ENCODE data around the gene PSMF1. TPM values are rescaled to one million over a fixed set of nuclear protein-coding genes. Genes with fewer than 3 reads are reported as not detected.

The PSMF1 gene
- total RNA-seq, 1 experiment from 2014 or later = 26.3 TPM

DNA sequence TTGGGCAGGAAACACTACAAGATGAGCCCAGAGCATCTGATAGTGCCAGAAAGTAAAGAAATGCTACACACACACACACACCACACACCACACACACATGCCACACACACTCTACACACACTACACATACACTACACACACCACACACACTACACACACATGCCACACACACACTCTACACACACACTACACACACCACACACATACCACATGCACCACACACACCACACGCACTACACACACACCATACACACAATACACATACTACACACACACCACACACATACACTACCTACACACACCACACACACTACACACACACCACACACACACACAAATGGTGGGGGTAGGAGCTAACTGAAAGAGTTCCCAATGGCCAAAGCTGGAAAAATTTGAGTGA, 69.9 kb downstream of the PSMF1 start:
- Histone ChIP-seq H3K4me3 (ENCODE audit: low read length) (no peak overlapping the region), H3K4me1 (ENCODE audit: low read length) (no peaks in the 10 kb centered on the region), H3K4me2 (ENCODE audit: low read depth, low read length, poor library complexity, severe bottlenecking) (no peak overlapping the region), H4K20me1 (ENCODE audit: insufficient read depth, low read depth, low read length) (no peaks in the 10 kb centered on the region), H3K9me3 (ENCODE audit: low read length) (no peaks in the 10 kb centered on the region), H3K9me2 (replicated peaks; ENCODE audit: insufficient read depth, low read length) (no peaks in the 10 kb centered on the region), H3K27ac (ENCODE audit: low read length) (no peak overlapping the region), H3K79me2 (ENCODE audit: low read length) (no peaks in the 10 kb centered on the region), H3K27me3 (ENCODE audit: low read length) (no peaks in the 10 kb centered on the region), H3K36me3 (ENCODE audit: insufficient read depth, low read length) (no peaks in the 10 kb centered on the region), H3K9ac (ENCODE audit: low read length) (no peak overlapping the region), H2AFZ (ENCODE audit: low read length) (no peak overlapping the region)
- DNase-seq = no peak

DNA sequence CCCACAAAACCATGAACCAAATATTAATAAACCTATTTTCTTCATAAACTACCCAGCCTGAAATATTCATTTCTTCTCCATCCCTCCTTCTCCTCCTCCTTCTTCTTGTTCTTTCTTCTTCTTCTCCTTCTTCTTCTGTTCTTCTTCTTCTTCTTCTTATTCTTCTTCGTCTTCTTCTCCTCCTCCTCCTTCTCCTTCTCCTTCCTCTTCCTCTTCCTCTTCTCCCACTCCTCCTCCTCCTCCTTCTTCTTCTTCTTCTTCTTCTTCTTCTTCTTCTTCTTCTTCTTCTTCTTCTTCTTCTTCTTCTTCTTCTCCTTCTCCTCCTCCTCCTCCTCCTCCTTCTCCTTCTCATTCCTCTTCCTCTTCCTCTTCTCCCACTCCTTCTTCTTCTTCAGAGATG, 71.4 kb downstream of the PSMF1 start:
- no peaks in the 10 kb centered on the region for H3K79me2 ChIP-seq (ENCODE audit: low read length)
- H3K9me3 ChIP-seq (ENCODE audit: low read length) = no peaks in the 10 kb centered on the region
- no peak overlapping the region for H3K4me2 ChIP-seq (ENCODE audit: low read depth, low read length, poor library complexity, severe bottlenecking)
- H3K27me3 ChIP-seq (ENCODE audit: low read length) = no peaks in the 10 kb centered on the region
- H3K4me1 ChIP-seq (ENCODE audit: low read length) = no peaks in the 10 kb centered on the region
- no peaks in the 10 kb centered on the region for H4K20me1 ChIP-seq (ENCODE audit: insufficient read depth, low read depth, low read length)
- H3K9ac ChIP-seq (ENCODE audit: low read length) = no peak overlapping the region
- H2AFZ ChIP-seq (ENCODE audit: low read length) = no peak overlapping the region
- H3K36me3 ChIP-seq (ENCODE audit: insufficient read depth, low read length) = no peaks in the 10 kb centered on the region
- no peak overlapping the region for H3K27ac ChIP-seq (ENCODE audit: low read length)
- no peak for DNase-seq
- no peak overlapping the region for H3K4me3 ChIP-seq (ENCODE audit: low read length)
- no peaks in the 10 kb centered on the region for H3K9me2 ChIP-seq (replicated peaks; ENCODE audit: insufficient read depth, low read length)

DNA sequence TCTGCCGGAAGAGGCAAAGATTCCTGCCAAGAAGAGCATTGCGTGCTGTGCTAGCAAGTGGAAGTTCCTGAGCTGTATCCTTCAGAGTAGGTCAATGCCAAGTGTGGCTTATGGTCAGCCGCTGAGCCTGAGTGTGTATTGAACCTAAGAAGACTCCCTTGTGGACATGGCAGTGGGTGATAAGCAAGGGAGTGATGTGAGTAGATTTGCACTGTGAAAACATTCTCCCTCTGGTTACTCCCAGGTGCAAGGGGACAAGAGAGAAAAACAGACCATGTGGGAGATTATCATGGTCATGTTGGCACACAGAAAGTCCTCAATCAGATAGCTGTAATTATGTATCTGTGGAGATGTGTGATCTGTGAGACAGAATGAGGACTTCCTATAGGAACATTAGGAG, 72.4 kb downstream of the PSMF1 start:
- Histone ChIP-seq H3K27ac (ENCODE audit: low read length) (no peak overlapping the region), H3K4me2 (ENCODE audit: low read depth, low read length, poor library complexity, severe bottlenecking) (no peak overlapping the region), H3K9me2 (replicated peaks; ENCODE audit: insufficient read depth, low read length) (no peaks in the 10 kb centered on the region), H3K9me3 (ENCODE audit: low read length) (no peaks in the 10 kb centered on the region), H3K27me3 (ENCODE audit: low read length) (no peaks in the 10 kb centered on the region), H3K4me1 (ENCODE audit: low read length) (no peaks in the 10 kb centered on the region), H3K36me3 (ENCODE audit: insufficient read depth, low read length) (no peaks in the 10 kb centered on the region), H3K4me3 (ENCODE audit: low read length) (no peak overlapping the region), H3K9ac (ENCODE audit: low read length) (no peak overlapping the region), H4K20me1 (ENCODE audit: insufficient read depth, low read depth, low read length) (no peaks in the 10 kb centered on the region), H3K79me2 (ENCODE audit: low read length) (no peaks in the 10 kb centered on the region), H2AFZ (ENCODE audit: low read length) (no peak overlapping the region)
- DNase-seq = no peak

GRCh38 chr20:1191299-1191698, 72.9 kb downstream of the PSMF1 start:
- Histone ChIP-seq H3K27me3 (ENCODE audit: low read length) (no peaks in the 10 kb centered on the region), H3K9me2 (replicated peaks; ENCODE audit: insufficient read depth, low read length) (no peaks in the 10 kb centered on the region), H3K79me2 (ENCODE audit: low read length) (no peaks in the 10 kb centered on the region), H3K27ac (ENCODE audit: low read length) (no peak overlapping the region), H3K4me2 (ENCODE audit: low read depth, low read length, poor library complexity, severe bottlenecking) (no peak overlapping the region), H3K4me1 (ENCODE audit: low read length) (no peaks in the 10 kb centered on the region), H2AFZ (ENCODE audit: low read length) (no peak overlapping the region), H3K9me3 (ENCODE audit: low read length) (no peaks in the 10 kb centered on the region), H3K4me3 (ENCODE audit: low read length) (no peak overlapping the region), H4K20me1 (ENCODE audit: insufficient read depth, low read depth, low read length) (no peaks in the 10 kb centered on the region), H3K36me3 (ENCODE audit: insufficient read depth, low read length) (no peaks in the 10 kb centered on the region), H3K9ac (ENCODE audit: low read length) (no peak overlapping the region)
- DNase-seq = no peak

DNA sequence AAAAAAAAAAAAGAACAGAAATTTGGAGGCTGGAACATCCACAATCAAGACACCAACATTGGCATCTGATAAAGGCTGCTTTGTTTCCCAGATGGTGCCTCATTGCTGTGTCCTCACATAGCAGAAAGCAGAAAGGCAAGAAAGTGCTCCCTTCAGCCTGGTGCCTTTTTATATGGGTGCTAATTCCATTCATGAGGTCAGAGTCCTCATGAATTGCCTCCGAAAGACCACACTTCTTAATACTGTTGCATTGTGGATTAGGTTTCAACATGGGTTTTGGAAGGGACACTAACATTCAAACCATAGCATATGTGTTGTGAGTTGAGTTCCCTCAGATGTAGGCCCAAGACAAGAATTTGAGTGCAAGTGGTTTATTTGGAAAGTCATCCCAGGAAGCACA, 76.8 kb downstream of the PSMF1 start:
- Histone ChIP-seq H4K20me1 (ENCODE audit: insufficient read depth, low read depth, low read length) (no peaks in the 10 kb centered on the region), H3K4me3 (ENCODE audit: low read length) (no peak overlapping the region), H3K9ac (ENCODE audit: low read length) (no peak overlapping the region), H3K27me3 (ENCODE audit: low read length) (no peaks in the 10 kb centered on the region), H3K36me3 (ENCODE audit: insufficient read depth, low read length) (no peaks in the 10 kb centered on the region), H2AFZ (ENCODE audit: low read length) (no peak overlapping the region), H3K4me2 (ENCODE audit: low read depth, low read length, poor library complexity, severe bottlenecking) (no peak overlapping the region), H3K9me3 (ENCODE audit: low read length) (no peaks in the 10 kb centered on the region), H3K27ac (ENCODE audit: low read length) (no peak overlapping the region), H3K79me2 (ENCODE audit: low read length) (no peaks in the 10 kb centered on the region), H3K4me1 (ENCODE audit: low read length) (no peaks in the 10 kb centered on the region), H3K9me2 (replicated peaks; ENCODE audit: insufficient read depth, low read length) (no peaks in the 10 kb centered on the region)
- DNase-seq = no peak

DNA sequence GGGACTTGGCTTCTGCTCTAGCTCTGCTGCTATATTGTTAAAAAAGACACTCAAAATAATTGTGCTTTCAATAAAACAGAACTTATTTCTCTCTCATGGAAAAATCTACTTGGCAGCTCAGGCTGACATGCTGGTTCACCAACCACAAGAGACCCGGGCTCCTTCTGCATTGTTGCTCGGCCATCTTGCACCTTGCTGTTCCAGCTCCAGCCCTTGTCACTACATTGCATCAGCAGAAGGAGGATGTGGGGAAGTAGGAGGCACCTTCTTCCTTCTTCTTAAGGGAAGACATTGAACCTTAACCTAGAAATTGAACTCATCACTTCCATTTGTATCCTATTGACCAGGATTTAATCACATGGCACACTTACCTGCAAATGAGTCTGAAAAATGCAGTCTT, 78.2 kb downstream of the PSMF1 start:
- no peak overlapping the region for H2AFZ ChIP-seq (ENCODE audit: low read length)
- no peaks in the 10 kb centered on the region for H3K79me2 ChIP-seq (ENCODE audit: low read length)
- no peaks in the 10 kb centered on the region for H3K4me1 ChIP-seq (ENCODE audit: low read length)

DNA sequence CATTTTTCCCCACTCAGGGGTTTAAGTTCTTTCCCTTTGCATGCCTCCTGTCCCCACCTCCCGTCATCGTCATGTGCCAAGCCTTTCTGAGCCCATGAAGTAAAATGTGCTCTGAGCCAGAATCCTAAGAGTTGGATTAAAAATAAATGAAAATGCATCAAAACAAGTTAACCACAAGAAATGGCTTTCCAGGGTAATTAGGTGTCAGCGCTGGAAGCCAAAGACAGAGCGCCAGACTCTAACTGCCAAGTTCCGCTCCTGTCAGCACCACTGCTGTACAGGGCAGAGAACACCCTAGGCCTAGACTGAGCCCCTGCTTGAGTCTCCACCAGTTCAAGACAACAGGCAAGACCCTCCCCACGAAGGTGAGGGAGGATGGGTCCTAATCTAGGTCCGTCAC, 79.4 kb downstream of the PSMF1 start:
- no peaks in the 10 kb centered on the region for H3K36me3 ChIP-seq (ENCODE audit: insufficient read depth, low read length)
- no peaks in the 10 kb centered on the region for H3K79me2 ChIP-seq (ENCODE audit: low read length)
- no peak overlapping the region for H3K4me2 ChIP-seq (ENCODE audit: low read depth, low read length, poor library complexity, severe bottlenecking)
- H3K9ac ChIP-seq (ENCODE audit: low read length) = no peak overlapping the region
- no peak for DNase-seq
- no peaks in the 10 kb centered on the region for H3K4me1 ChIP-seq (ENCODE audit: low read length)
- no peaks in the 10 kb centered on the region for H4K20me1 ChIP-seq (ENCODE audit: insufficient read depth, low read depth, low read length)
- H3K27me3 ChIP-seq (ENCODE audit: low read length) = no peaks in the 10 kb centered on the region
- H3K4me3 ChIP-seq (ENCODE audit: low read length) = no peak overlapping the region
- H3K9me2 ChIP-seq (replicated peaks; ENCODE audit: insufficient read depth, low read length) = no peaks in the 10 kb centered on the region
- H3K27ac ChIP-seq (ENCODE audit: low read length) = no peak overlapping the region
- H3K9me3 ChIP-seq (ENCODE audit: low read length) = no peaks in the 10 kb centered on the region
- H2AFZ ChIP-seq (ENCODE audit: low read length) = no peak overlapping the region

More for the DNA sequence above, 78.2 kb downstream of the PSMF1 start:
- Histone ChIP-seq H3K9me2 (replicated peaks; ENCODE audit: insufficient read depth, low read length) (no peaks in the 10 kb centered on the region), H4K20me1 (ENCODE audit: insufficient read depth, low read depth, low read length) (no peaks in the 10 kb centered on the region), H3K9ac (ENCODE audit: low read length) (no peak overlapping the region), H3K27ac (ENCODE audit: low read length) (no peak overlapping the region), H3K4me3 (ENCODE audit: low read length) (no peak overlapping the region), H3K27me3 (ENCODE audit: low read length) (no peaks in the 10 kb centered on the region), H3K4me2 (ENCODE audit: low read depth, low read length, poor library complexity, severe bottlenecking) (no peak overlapping the region), H3K36me3 (ENCODE audit: insufficient read depth, low read length) (no peaks in the 10 kb centered on the region), H3K9me3 (ENCODE audit: low read length) (no peaks in the 10 kb centered on the region)
- no peak for DNase-seq

DNA sequence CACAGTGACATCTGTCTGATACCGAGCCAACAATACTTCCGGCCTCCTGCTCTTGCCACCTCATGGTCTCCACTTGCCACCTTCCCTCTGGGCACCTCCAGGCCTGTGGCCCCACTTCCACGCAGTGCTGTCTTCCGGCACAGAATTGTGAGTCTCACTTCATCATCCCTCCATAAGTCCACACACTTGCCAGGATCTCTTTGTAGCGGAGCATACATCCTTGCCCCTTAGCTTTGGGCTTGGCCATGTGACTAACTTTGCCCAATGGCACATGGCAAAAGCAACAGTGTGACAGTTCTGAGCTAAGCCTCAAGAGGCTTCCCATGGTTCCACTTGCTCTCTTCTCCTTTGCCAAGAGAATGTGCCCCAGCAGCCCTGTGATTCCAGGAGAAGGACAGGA, 80.3 kb downstream of the PSMF1 start:
- Histone ChIP-seq H4K20me1 (ENCODE audit: insufficient read depth, low read depth, low read length) (no peaks in the 10 kb centered on the region), H3K9ac (ENCODE audit: low read length) (no peak overlapping the region), H3K4me1 (ENCODE audit: low read length) (no peaks in the 10 kb centered on the region), H3K9me2 (replicated peaks; ENCODE audit: insufficient read depth, low read length) (no peaks in the 10 kb centered on the region), H3K27me3 (ENCODE audit: low read length) (no peaks in the 10 kb centered on the region), H2AFZ (ENCODE audit: low read length) (no peak overlapping the region), H3K4me3 (ENCODE audit: low read length) (no peak overlapping the region), H3K4me2 (ENCODE audit: low read depth, low read length, poor library complexity, severe bottlenecking) (no peak overlapping the region), H3K36me3 (ENCODE audit: insufficient read depth, low read length) (no peaks in the 10 kb centered on the region), H3K27ac (ENCODE audit: low read length) (no peak overlapping the region), H3K9me3 (ENCODE audit: low read length) (no peaks in the 10 kb centered on the region), H3K79me2 (ENCODE audit: low read length) (no peaks in the 10 kb centered on the region)
- no peak for DNase-seq

DNA sequence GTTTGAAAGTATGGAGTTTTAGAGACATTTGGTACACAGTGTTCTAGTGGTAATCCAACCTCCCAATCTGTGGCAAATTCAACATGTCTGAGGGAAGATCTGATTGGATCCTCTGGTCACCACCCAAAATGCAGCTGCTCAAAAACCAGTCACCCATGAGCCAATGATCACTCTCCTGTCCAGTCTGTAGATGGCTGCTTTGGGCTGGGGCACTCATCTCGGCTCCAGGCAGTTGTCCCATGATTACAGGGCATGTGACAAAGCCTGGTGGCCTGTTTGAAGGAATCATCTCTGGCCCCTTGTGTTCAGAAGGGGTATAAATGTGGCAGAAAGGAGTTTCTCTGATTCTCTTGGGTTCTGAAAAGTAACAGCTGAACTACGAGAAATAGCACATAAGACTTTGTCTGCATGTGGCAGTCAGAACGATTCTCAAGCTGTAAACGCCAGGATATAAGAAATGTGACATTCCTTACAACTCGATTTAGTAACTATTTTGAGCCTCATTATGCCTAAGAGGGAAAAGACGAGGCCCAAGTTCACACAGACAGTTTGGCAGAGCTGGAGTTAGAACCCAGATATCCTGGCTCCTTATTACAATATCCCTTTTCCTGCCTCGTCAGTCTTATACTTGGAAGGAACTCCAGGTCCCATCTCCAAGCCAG, 80.9 kb downstream of the PSMF1 start:
- DNase-seq = no peak
- H3K27me3 ChIP-seq (ENCODE audit: low read length) = no peaks in the 10 kb centered on the region

More for the DNA sequence above, 80.9 kb downstream of the PSMF1 start:
- Histone ChIP-seq H3K79me2 (ENCODE audit: low read length) (no peaks in the 10 kb centered on the region), H3K9me2 (replicated peaks; ENCODE audit: insufficient read depth, low read length) (no peaks in the 10 kb centered on the region), H4K20me1 (ENCODE audit: insufficient read depth, low read depth, low read length) (no peaks in the 10 kb centered on the region), H2AFZ (ENCODE audit: low read length) (no peak overlapping the region), H3K4me3 (ENCODE audit: low read length) (no peak overlapping the region), H3K9ac (ENCODE audit: low read length) (no peak overlapping the region), H3K27ac (ENCODE audit: low read length) (no peak overlapping the region), H3K4me2 (ENCODE audit: low read depth, low read length, poor library complexity, severe bottlenecking) (no peak overlapping the region), H3K4me1 (ENCODE audit: low read length) (no peaks in the 10 kb centered on the region), H3K36me3 (ENCODE audit: insufficient read depth, low read length) (no peaks in the 10 kb centered on the region), H3K9me3 (ENCODE audit: low read length) (no peaks in the 10 kb centered on the region)
